IMR-90 (cell line): ENCODE data around the gene TRMT1. TPM values are rescaled to one million over a fixed set of nuclear protein-coding genes. Genes with fewer than 3 reads are reported as not detected.

Source experiments
- ATAC-seq: fragments of 200-7000 bp; cut with Tn5 transposase; 2 replicates; pipeline ENCODE4 v1.9.1; 2020; ENCODE audit warnings: low read depth, mild to moderate bottlenecking, moderate library complexity
- BruUV-seq: library from RNA; stranded (reverse); fragments of 400-500 nt; replicated peaks from 2 replicates; lab custom pipeline; 2021; lab: Mats Ljungman, UMichigan
- CTCF ChIA-PET: fragments of 300-600 bp; formaldehyde crosslinking; extraction: SDS; loops from one replicate; lab custom pipeline; 2021; ENCODE audit warnings: antibody characterized with exemption; lab: Yijun Ruan, JAX
- POLR2A ChIA-PET: fragments of 300-600 bp; sonication (Branson Sonifier 250); formaldehyde crosslinking; loops from one replicate; lab custom pipeline; 2022; ENCODE audit warnings: antibody characterized with exemption; ENCODE audit not compliant: unreplicated experiment; lab: Charles Lee
- DNase-seq: peaks from one replicate; pipeline ENCODE4 v3.0.0; 2013
- H2AFZ ChIP-seq: replicated peaks from 2 replicates; pipeline ENCODE3; 2013; ENCODE audit warnings: low read length, mild to moderate bottlenecking; ENCODE audit not compliant: poor library complexity
- H2AK5ac ChIP-seq: 2 replicates; pipeline ENCODE4 v1.6.1; 2013; ENCODE audit warnings: low read depth, low read length, inconsistent platforms
- H2AK9ac ChIP-seq: replicated peaks from 2 replicates; pipeline ENCODE3; 2013; ENCODE audit warnings: mild to moderate bottlenecking, low read depth, low read length, moderate library complexity; ENCODE audit not compliant: poor library complexity
- H2BK120ac ChIP-seq: 2 replicates; pipeline ENCODE4 v1.6.1; 2013; ENCODE audit warnings: low read depth, low read length, inconsistent platforms
- H2BK15ac ChIP-seq: 3 replicates; pipeline ENCODE4 v1.6.1; 2013; ENCODE audit warnings: low read depth, low read length, inconsistent platforms
- H2BK20ac ChIP-seq: 2 replicates; pipeline ENCODE4 v1.6.1; 2013; ENCODE audit warnings: low read depth, mild to moderate bottlenecking, inconsistent platforms, low read length, moderate library complexity
- H2BK5ac ChIP-seq: 2 replicates; pipeline ENCODE4 v1.6.1; 2013; ENCODE audit warnings: mild to moderate bottlenecking, low read depth, low read length, inconsistent platforms; ENCODE audit not compliant: poor library complexity, severe bottlenecking
- H3K14ac ChIP-seq: replicated peaks from 2 replicates; pipeline ENCODE4 v1.6.1; 2013; ENCODE audit warnings: low read depth, low read length, inconsistent platforms
- H3K18ac ChIP-seq: 2 replicates; pipeline ENCODE4 v1.6.1; 2013; ENCODE audit warnings: low read depth, low read length, control low read depth
- H3K23ac ChIP-seq: 2 replicates; pipeline ENCODE4 v1.6.1; 2013; ENCODE audit warnings: low read depth, low read length, inconsistent platforms
- H3K27ac ChIP-seq: 2 replicates; pipeline ENCODE4 v1.5.1; 2013; ENCODE audit warnings: mild to moderate bottlenecking, control low read depth, low read length; ENCODE audit not compliant: insufficient read depth
- H3K27me3 ChIP-seq: 2 replicates; pipeline ENCODE4 v1.6.1; 2013; ENCODE audit warnings: low read length; ENCODE audit not compliant: control insufficient read depth, insufficient read depth
- H3K36me3 ChIP-seq: 2 replicates; pipeline ENCODE4 v1.6.1; 2013; ENCODE audit warnings: low read length, mixed read lengths; ENCODE audit not compliant: control insufficient read depth, insufficient read depth
- H3K4ac ChIP-seq: 2 replicates; pipeline ENCODE4 v1.6.1; 2013; ENCODE audit warnings: low read depth, low read length, inconsistent platforms
- H3K4me1 ChIP-seq: 2 replicates; pipeline ENCODE4 v1.6.1; 2013; ENCODE audit warnings: low read length, mixed read lengths; ENCODE audit not compliant: control insufficient read depth, insufficient read depth
- H3K4me2 ChIP-seq: 2 replicates; pipeline ENCODE4 v1.6.1; 2013; ENCODE audit warnings: low read depth, mild to moderate bottlenecking, control low read depth, low read length, moderate library complexity
- H3K4me3 ChIP-seq: 2 replicates; pipeline ENCODE4 v1.5.1; 2013; ENCODE audit warnings: low read depth, mild to moderate bottlenecking, control low read depth, low read length, moderate library complexity; ENCODE audit not compliant: insufficient read depth
- H3K56ac ChIP-seq: 2 replicates; pipeline ENCODE4 v1.6.1; 2013; ENCODE audit warnings: low read length, inconsistent platforms; ENCODE audit not compliant: insufficient read depth; ENCODE audit errors: extremely low read depth
- H3K79me1 ChIP-seq, 2 experiments: 2 replicates each; pipeline ENCODE4 v1.6.1; 2013; ENCODE audit warnings: low read length in 2 of 2, inconsistent platforms in 1 of 2, low read depth in 1 of 2
- H3K9ac ChIP-seq: 2 replicates; pipeline ENCODE4 v1.6.1; 2013; ENCODE audit warnings: low read depth, low read length, control low read depth
- H3K9me1 ChIP-seq: 2 replicates; pipeline ENCODE4 v1.6.1; 2013; ENCODE audit warnings: low read length, inconsistent platforms; ENCODE audit not compliant: insufficient read depth
- H3K9me3 ChIP-seq: 2 replicates; pipeline ENCODE4 v1.6.1; 2013; ENCODE audit warnings: low read length; ENCODE audit not compliant: control insufficient read depth, insufficient read depth
- H4K20me1 ChIP-seq: 2 replicates; pipeline ENCODE4 v1.6.1; 2013; ENCODE audit warnings: low read length, inconsistent platforms; ENCODE audit not compliant: insufficient read depth
- H4K5ac ChIP-seq: 2 replicates; pipeline ENCODE4 v1.6.1; 2013; ENCODE audit warnings: mild to moderate bottlenecking, low read depth, low read length, control low read depth
- H4K8ac ChIP-seq, 2 experiments: 2 replicates each; pipeline ENCODE4 v1.6.1; 2013; ENCODE audit warnings: low read depth in 2 of 2, low read length in 2 of 2, control low read depth in 1 of 2, inconsistent platforms in 1 of 2
- H4K91ac ChIP-seq: 2 replicates; pipeline ENCODE4 v1.6.1; 2013; ENCODE audit warnings: low read depth, low read length, inconsistent platforms; ENCODE audit not compliant: insufficient read depth
- BHLHE40 ChIP-seq: fragments of 150-350 bp; IDR thresholded peaks from 2 replicates; pipeline ENCODE4 v1.6.1; 2016; ENCODE audit warnings: mild to moderate bottlenecking, low read depth, low read length
- CEBPB ChIP-seq: IDR thresholded peaks from 2 replicates; pipeline ENCODE4 v1.6.1; 2012; ENCODE audit warnings: low read depth, low read length, improper control_type of control experiment
- FOS ChIP-seq: fragments of 150-350 bp; IDR thresholded peaks from 2 replicates; pipeline ENCODE4 v1.6.1; 2016; ENCODE audit warnings: low read depth, low read length
- MAFK ChIP-seq: IDR thresholded peaks from 2 replicates; pipeline ENCODE4 v1.6.1; 2012; ENCODE audit warnings: low read depth, low read length, improper control_type of control experiment
- MAZ ChIP-seq: IDR thresholded peaks from 2 replicates; pipeline ENCODE4 v1.6.1; 2012; ENCODE audit warnings: low read depth, mild to moderate bottlenecking, low read length, improper control_type of control experiment, moderate library complexity, borderline replicate concordance
- NFE2L2 ChIP-seq: fragments of 150-350 bp; IDR thresholded peaks from 2 replicates; pipeline ENCODE4 v1.6.1; 2016; ENCODE audit warnings: low read depth, mild to moderate bottlenecking, low read length
- POLR2A ChIP-seq: IDR thresholded peaks from 2 replicates; pipeline ENCODE4 v1.6.1; 2012; ENCODE audit warnings: mild to moderate bottlenecking, low read depth, low read length
- RAD21 ChIP-seq: IDR thresholded peaks from 2 replicates; pipeline ENCODE4 v1.6.1; 2012; ENCODE audit warnings: low read length, improper control_type of control experiment
- RCOR1 ChIP-seq: IDR thresholded peaks from 2 replicates; pipeline ENCODE4 v1.6.1; 2012; ENCODE audit warnings: mild to moderate bottlenecking, low read length, improper control_type of control experiment; ENCODE audit not compliant: insufficient replicate concordance
- RFX5 ChIP-seq: IDR thresholded peaks from 2 replicates; pipeline ENCODE4 v1.8.0; 2012; ENCODE audit warnings: low read depth, mild to moderate bottlenecking, low read length, moderate library complexity
- SMC3 ChIP-seq: fragments of 150-350 bp; IDR thresholded peaks from 2 replicates; pipeline ENCODE4 v1.6.1; 2016; ENCODE audit warnings: low read depth, mild to moderate bottlenecking, antibody characterized with exemption, low read length, moderate library complexity
- USF2 ChIP-seq: fragments of 150-350 bp; IDR thresholded peaks from 2 replicates; pipeline ENCODE4 v1.6.1; 2017; ENCODE audit warnings: mild to moderate bottlenecking, antibody characterized with exemption, low read length, low read depth
- WGBS, 2 experiments: methylation state at CpG; one replicate each; pipeline versions ENCODE4 v1.1.5 to v1.1.7; 2013; ENCODE audit warnings: missing lambda C conversion rate in 2 of 2; ENCODE audit not compliant: insufficient read length in 1 of 2; ENCODE audit errors: extremely low coverage in 2 of 2; 5-methylcytosine and 5-hydroxymethylcytosine counted together
- dilution Hi-C: fragments of 300-500 bp; cut with HindIII; formaldehyde crosslinking; loops from one replicate; pipeline ENCODE4 v1.14.3; 2018; ENCODE audit warnings: low sequenced_read_pairs; ENCODE audit not compliant: unreplicated experiment
- in situ Hi-C: fragments of 300-500 bp; cut with MboI; formaldehyde crosslinking; loops from 3 replicates; pipeline ENCODE4 v1.14.3; 2019; ENCODE audit warnings: low sequenced_read_pairs, inconsistent platforms, mixed read lengths
- intact Hi-C: fragments of 100-400 bp; cut with micrococcal nuclease; formaldehyde crosslinking; loops from 2 replicates; pipeline ENCODE4 v1.10.0; 2022
- polyA plus RNA-seq, 3 experiments: library from polyadenylated mRNA; depleted of rRNA; stranded (reverse); fragments of >200 nt; gene quantifications; 2 replicates each; pipeline ENCODE4 v1.2.3, GENCODE V29; 2012; ENCODE audit warnings: low replicate concordance in 1 of 3
- total RNA-seq: library from RNA; depleted of rRNA; stranded (reverse); fragments of >200 nt; gene quantifications from 2 replicates; pipeline ENCODE4 v1.2.3, GENCODE V29; 2012
- TF ChIP-seq, protein P1 (sequence below): fragments of 150-350 bp; IDR thresholded peaks from 2 replicates; pipeline ENCODE4 v1.6.1; 2016; ENCODE audit warnings: low read depth, mild to moderate bottlenecking, low read length, moderate library complexity, borderline replicate concordance
- TF ChIP-seq, protein P2 (sequence below): conservative IDR thresholded peaks from 2 replicates; pipeline ENCODE4 v1.5.1; 2012; ENCODE audit warnings: mild to moderate bottlenecking, low read depth, low read length, improper control_type of control experiment

Gene TRMT1
- total and polyA plus RNA-seq, 2 of the 4 experiments (the other 2 are of a cell fraction) = 28.3 to 56.0 TPM

- no peak overlapping the region for H2AFZ ChIP-seq
These were observed 21.7 kb downstream of the TRMT1 start for GRCh38 chr19:13094771-13095392.

More at GRCh38 chr19:13094771-13095392, 21.7 kb downstream of the TRMT1 start:
- H3K56ac ChIP-seq = no peak overlapping the region
- no peak overlapping the region for H2AK5ac ChIP-seq
- POLR2A ChIA-PET = no interaction called here
- H3K36me3 ChIP-seq = peaks cover 14% of the 10 kb centered on the region; the same call in 1 of the 2 replicates
- no peak overlapping the region for H4K5ac ChIP-seq
- H3K9me1 ChIP-seq = no peaks in the 10 kb centered on the region
- no peak overlapping the region for H2AK9ac ChIP-seq
- H2BK15ac ChIP-seq = no peak overlapping the region
- dilution Hi-C loops (no loop called here), intact Hi-C loops (loop anchor here (1.0 kb wide), 1 partner anchor 117 kb away; no protein-coding TSS in a partner anchor), in situ Hi-C loops (loop anchor here (5.0 kb wide), 1 partner anchor 113 kb away; no protein-coding TSS in a partner anchor)
- BruUV-seq = TSS peak; percentile 26
- no peaks in the 10 kb centered on the region for H3K27me3 ChIP-seq
- peaks cover 15% of the 10 kb centered on the region for H4K20me1 ChIP-seq
- H3K4me1 ChIP-seq = peaks cover 11% of the 10 kb centered on the region; the same call in 1 of the 2 replicates
- H3K79me1 ChIP-seq = 0 out of 4 replicates have a peak, but pooled peaks cover 0 to 2% of the 10 kb centered on the region in 2 experiments
- H4K91ac ChIP-seq = no peak overlapping the region
- no peak overlapping the region for H3K4me3 ChIP-seq
- H2BK5ac ChIP-seq = no peak overlapping the region
- H3K4ac ChIP-seq = no peak overlapping the region
- DNase-seq = no peak
- no peak overlapping the region for H3K4me2 ChIP-seq
- no peaks in the 10 kb centered on the region for H3K9me3 ChIP-seq
- H2BK20ac ChIP-seq = no peak overlapping the region
- ATAC-seq = no peak
- WGBS, 2 experiments = no CpG with 5 or more reads among the region's 16 CpGs
- H3K18ac ChIP-seq = no peak overlapping the region
- H3K27ac ChIP-seq = no peak overlapping the region
- CTCF ChIA-PET = interaction anchor here (0.5 to 2.2 kb wide), 7 partner anchors 33 to 118 kb away, joined by 3 to 8 read pairs (median 6); no protein-coding TSS in a partner anchor
- H3K14ac ChIP-seq = no peak overlapping the region
- no peak overlapping the region for H3K9ac ChIP-seq
- TF ChIP-seq, protein P1, sequence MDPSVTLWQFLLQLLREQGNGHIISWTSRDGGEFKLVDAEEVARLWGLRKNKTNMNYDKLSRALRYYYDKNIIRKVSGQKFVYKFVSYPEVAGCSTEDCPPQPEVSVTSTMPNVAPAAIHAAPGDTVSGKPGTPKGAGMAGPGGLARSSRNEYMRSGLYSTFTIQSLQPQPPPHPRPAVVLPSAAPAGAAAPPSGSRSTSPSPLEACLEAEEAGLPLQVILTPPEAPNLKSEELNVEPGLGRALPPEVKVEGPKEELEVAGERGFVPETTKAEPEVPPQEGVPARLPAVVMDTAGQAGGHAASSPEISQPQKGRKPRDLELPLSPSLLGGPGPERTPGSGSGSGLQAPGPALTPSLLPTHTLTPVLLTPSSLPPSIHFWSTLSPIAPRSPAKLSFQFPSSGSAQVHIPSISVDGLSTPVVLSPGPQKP = no peak
- TF ChIP-seq RCOR1 (no peak), RFX5 (no peak), USF2 (no peak), MAZ (no peak), CEBPB (no peak), RAD21 (no peak), NFE2L2 (no peak), SMC3 (no peak), BHLHE40 (no peak), MAFK (no peak), FOS (no peak), POLR2A (no peak)
- TF ChIP-seq, protein P2, sequence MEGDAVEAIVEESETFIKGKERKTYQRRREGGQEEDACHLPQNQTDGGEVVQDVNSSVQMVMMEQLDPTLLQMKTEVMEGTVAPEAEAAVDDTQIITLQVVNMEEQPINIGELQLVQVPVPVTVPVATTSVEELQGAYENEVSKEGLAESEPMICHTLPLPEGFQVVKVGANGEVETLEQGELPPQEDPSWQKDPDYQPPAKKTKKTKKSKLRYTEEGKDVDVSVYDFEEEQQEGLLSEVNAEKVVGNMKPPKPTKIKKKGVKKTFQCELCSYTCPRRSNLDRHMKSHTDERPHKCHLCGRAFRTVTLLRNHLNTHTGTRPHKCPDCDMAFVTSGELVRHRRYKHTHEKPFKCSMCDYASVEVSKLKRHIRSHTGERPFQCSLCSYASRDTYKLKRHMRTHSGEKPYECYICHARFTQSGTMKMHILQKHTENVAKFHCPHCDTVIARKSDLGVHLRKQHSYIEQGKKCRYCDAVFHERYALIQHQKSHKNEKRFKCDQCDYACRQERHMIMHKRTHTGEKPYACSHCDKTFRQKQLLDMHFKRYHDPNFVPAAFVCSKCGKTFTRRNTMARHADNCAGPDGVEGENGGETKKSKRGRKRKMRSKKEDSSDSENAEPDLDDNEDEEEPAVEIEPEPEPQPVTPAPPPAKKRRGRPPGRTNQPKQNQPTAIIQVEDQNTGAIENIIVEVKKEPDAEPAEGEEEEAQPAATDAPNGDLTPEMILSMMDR = no peak
- no peak overlapping the region for H4K8ac ChIP-seq
- H2BK120ac ChIP-seq = no peak overlapping the region
- H3K23ac ChIP-seq = no peak overlapping the region
